GM21360 (cell line): ENCODE results near the gene EEF1G.
"Not testable (repeated sequence)": the region's sequence is repeated elsewhere in the genome, so short reads cannot be mapped to it uniquely, and the experiment has no call there.

Experiments used
- ATAC-seq: cut with Tn5 transposase; IDR thresholded peaks from one replicate; pipeline ENCODE4 v1.9.1; 2021; ENCODE audit warnings: mild to moderate bottlenecking, moderate library complexity; ENCODE audit not compliant: unreplicated experiment

The EEF1G gene, protein sequence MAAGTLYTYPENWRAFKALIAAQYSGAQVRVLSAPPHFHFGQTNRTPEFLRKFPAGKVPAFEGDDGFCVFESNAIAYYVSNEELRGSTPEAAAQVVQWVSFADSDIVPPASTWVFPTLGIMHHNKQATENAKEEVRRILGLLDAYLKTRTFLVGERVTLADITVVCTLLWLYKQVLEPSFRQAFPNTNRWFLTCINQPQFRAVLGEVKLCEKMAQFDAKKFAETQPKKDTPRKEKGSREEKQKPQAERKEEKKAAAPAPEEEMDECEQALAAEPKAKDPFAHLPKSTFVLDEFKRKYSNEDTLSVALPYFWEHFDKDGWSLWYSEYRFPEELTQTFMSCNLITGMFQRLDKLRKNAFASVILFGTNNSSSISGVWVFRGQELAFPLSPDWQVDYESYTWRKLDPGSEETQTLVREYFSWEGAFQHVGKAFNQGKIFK

DNA sequence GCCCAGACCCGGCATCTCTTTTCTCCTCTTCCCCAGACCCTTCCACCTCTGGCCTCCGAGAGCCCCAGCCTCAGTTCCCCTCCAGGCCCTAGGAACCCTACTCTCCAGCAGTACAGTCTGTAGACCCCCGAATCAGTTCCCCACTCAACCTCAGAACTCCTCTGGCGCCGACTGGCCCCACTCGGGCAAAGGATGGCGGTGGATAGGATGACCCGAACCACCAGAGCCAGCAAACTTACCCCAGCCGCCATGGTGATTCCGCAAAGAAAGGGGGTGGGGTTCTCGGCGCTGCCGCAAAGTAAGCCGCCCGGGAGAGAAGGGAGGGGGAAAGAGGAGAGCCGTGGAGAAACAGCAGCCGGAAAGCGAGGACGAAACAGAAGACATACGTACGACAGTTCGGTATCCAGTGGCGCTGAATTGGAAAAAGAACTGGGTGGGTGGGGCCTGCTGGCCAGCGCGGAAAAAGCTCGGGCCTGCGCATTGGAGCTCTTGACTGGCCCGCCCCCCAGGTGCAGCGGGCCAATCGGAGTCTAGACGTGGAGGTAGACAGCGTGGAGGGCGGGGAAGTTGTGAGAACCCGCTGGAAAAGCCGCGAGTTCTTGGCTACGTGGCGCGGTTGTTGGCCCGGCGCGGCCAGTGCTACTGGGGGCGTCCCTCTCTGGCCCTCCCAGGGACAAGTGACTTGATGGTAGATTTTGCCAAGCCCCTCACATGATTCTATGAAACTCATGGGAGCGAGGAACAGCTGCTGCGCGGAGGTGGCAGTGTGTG, at the start of gene EEF1G:
Gene EEF1G, minus strand, starts transcription at position 300 of the 771 bp plus-strand sequence. Its CDS starts 49 bp downstream, at position 251.
- ATAC-seq = peak; percentile 78

DNA sequence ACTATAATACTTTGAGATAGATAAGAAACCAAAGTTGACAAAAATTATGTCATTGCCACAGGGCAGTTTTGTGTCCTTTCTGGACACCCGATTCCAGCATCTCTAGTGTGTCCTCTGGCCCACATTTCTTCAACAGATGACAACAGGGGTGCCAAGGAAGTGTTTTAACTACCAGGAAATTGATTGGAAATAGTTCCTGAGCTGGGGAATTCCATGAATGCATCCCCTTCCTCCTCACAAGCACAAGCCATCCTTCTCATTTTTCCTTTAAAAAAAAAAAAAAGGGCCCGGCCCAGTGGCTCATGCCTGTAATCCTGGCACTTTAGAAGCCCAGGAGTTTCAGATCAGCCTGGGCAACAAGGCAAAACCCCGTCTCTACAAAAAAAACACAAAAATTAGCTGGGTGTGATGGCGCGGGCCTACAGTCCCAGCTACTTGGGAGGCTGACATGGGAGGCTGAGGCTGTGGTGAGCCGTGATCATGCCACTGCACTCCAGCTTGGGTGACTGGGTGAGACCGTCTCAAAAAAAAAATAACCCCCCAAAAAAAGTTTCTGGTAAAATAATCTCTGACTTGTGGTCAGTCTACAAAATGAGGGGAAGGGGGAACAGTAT, 48.9 kb upstream of the EEF1G start:
- ATAC-seq = no peak

DNA sequence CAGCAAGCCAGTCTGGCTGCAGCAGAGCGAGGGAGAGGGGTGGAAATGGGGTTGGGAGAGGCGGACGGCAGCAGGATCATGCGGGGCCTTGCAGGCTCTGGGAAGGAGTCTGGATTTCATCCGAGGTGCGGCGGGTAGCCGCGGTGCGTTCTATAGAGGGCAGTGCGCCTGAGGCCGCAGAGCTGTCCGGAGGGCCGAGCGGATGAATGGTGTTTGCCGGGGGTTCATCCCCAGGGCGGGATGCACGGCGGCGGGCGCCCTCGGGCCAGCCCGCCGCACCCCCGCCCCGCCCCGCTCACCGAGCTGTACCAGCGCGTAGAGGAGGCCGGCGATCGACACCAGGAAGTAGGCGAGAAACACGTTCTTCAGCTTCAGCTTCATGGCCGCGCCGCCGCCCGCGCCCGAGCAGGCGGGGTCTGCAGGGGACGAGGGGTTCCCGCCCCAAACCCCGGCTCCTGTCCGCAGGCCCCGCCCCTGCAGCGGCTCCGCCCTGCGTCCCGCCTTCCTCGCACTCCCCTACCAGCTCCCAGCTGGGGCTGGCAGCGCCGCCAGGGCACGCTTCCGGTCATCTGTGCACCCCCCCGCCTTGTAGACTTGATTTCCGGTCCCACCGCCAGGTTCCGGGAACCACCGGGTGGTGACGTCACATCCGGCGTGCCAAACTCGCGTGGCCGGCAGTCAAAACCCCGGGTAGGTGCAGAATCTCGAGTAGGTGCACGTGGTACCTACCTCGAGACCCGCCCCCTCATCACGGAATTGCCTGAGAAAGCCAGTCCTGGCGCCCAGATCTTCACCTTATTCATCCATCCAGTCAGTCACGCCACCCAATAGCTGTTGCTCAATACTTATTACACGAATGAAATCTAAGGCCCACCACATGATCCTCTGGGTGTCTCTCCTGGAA, 48.1 kb upstream of the EEF1G start, which contains the start of gene B3GAT3:
Gene B3GAT3, minus strand, starts transcription at position 420 of the 904 bp plus-strand sequence. Its CDS starts 39 bp downstream, at position 381.
- ATAC-seq = peak; percentile 90

DNA sequence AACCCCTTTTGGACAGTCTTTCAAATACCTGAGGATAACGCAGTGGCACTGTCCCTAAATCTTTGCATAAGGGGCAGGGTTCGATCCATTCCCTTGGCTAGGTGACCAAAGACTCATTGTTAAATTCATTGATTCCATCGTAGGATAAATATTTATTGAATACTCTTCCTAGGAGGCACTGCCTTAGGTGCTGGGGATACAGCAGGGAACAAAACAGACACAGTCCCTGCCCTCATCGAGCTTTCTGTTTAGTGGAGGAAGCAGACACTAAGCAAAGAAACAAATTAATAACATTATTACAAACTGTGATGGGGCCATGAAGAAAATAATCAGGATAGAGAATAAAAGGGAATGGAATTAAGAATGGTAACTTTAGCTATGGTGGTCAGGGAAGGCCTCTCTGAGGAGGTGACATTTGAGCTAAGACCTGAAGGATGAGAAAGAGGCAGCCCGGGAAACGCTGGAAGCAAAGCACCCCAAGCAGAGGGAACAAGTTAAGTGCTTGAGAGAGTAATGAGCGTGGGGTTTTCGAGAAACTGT, 47.4 kb upstream of the EEF1G start:
- ATAC-seq = no peak

DNA sequence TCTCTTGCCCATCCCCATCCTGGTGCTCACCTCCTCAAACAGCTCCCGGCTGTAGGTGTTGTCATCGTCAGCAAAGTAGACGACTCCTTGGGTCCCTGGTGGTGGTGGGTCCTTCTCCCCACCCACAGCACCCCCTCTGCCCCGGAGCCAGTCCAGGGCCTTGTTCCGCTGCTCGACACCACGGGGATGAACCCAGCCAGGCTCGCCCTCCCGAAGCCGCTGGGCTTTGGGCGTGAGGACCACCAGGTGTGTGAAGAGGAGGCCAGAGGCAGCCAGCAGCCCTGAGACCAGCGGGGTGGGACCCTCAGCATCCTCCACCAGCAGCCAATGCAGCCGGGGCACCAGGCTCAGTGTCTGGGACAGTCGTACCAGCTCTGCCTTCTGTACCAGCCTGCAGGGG, 43.3 kb upstream of the EEF1G start:
- not testable (repeated sequence) for ATAC-seq

DNA sequence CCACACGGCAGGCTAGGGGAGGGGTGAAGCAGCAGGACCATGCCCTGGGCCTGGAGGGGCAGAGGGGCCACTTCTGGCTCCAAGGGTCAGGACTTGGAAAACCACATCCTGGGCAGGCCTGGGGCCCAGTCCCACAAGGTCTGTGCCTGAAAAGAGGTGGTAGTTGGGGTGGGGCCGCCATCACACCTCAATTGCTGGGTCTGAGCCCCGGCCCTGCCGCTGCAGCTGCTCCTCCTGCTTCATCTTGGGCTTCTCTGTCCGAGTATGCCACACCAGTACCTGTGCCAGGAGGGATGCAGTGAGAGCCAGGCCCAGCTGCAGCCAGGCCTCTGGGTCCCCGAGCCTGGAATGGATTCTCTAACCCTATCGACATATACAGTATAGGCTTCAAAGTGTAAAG, 41.8 kb upstream of the EEF1G start:
- no peak for ATAC-seq

DNA sequence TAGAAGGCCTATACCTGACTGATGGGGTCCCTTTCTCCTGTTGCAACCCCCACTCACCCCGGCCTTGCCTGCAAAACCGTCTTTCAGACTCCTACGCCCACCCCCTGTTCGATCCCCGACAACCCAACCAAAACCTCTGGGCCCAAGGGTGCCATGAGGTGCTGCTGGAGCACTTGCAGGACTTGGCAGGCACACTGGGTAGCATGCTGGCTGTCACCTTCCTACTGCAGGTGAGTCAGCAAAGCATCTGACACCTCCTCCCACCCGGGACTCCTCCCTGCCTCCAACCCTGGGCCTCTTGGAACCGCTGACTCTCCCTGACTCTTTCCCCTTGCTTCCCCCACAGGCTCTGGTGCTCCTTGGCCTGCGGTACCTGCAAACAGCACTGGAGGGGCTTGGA, 40.6 kb upstream of the EEF1G start:
- no peak for ATAC-seq

DNA sequence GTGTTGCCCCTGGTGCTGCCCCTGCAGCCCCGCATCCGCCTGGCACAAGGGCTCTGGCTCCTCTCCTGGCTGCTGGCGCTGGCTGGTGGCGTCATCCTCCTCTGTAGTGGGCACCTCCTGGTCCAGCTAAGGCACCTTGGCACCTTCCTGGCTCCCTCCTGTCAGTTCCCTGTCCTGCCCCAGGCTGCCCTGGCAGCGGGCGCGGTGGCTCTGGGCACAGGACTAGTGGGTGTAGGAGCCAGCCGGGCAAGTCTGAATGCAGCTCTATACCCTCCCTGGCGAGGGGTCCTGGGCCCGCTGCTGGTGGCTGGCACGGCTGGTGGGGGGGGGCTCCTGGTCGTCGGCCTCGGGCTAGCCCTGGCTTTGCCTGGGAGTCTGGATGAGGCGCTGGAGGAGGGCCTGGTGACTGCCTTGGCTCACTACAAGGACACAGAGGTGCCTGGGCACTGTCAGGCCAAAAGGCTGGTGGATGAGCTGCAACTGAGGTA, 39.6 kb upstream of the EEF1G start:
- no peak for ATAC-seq

DNA sequence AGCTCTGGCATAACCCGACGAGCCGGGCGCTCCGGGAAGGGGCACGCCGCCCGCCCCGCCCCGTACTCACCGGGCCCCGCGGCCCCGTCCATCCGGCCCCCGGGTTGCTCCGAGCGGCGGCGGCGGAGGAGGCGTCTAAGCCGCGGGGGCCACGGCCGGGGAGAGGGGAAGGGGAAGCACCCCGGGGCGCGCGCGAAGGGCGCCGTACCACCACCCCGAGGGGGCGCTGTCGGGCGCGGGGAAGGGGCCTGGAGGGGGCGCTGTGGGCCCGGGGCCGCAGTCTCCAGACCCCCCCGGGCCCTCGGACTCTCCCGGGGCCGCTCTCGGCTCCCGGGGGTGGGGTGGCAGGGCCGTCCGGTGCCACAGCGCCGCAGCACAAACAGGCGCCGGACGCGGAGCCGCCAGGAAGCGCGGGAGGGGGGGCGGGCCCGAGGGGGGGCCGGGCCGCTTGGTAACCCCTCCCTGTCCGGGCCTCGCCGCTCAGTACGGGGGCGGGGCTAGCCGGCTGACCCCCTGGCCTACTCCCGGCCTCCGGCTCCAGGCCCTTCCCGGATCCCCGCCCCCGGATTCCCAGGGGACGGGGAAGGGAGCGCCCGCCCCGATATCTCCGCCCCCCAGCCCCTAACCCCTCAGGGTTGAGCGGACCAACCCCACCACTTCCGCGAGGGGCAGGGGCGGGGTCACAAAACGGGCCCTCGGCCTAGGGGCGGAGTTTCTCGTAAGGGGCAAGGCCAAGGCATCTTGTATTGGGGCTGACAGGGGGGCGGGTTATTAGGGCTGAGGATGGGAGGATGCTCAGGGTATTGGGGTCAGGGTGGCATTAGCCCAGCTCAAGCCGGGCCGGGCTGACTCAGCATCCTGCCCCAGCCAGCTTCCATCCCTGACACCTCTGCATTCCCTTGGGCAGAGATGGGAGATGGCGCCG, 38.9 kb upstream of the EEF1G start, which contains the start of the genes EML3 and ROM1:
Gene EML3, minus strand, starts transcription at position 410 of the 925 bp plus-strand sequence. Its CDS starts 318 bp downstream, at position 92.
Gene ROM1, plus strand, starts transcription at position 892 of the 925 bp plus-strand sequence. Its CDS starts 25 bp downstream, at position 917.
- peak; percentile 59 for ATAC-seq

DNA sequence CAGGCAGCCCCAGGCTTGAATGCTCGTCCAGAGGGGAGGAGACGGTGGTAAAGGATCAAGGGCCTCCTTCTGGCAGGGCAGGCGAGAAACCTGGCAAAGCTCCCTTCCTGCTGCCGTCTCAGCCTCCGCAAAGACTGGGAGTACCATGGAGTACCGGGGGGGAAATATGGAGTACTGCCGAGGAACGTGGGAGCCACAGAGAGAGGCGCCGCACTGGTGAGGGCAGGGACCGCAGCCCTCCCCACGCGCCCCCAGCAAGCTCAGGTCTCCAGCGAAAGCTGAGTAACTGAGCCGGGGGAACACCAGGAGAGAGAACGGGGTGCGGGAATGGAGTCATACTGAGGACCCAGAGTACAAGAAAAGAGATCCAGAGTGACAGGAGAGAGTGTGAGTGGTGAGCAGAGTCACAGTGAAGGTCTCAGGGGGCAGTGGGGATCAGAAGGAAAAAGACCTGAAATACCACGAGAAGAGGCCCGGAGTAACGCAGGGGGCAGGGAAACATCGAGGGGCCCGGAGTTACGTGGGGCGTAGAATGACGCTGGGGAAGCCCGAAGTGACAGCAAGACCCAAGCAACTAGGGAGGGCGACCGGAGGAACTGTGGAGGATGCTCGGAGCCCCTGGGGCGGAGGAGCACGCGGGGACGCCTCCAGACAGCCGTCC, 38.1 kb upstream of the EEF1G start:
- peak; percentile 15 for ATAC-seq

DNA sequence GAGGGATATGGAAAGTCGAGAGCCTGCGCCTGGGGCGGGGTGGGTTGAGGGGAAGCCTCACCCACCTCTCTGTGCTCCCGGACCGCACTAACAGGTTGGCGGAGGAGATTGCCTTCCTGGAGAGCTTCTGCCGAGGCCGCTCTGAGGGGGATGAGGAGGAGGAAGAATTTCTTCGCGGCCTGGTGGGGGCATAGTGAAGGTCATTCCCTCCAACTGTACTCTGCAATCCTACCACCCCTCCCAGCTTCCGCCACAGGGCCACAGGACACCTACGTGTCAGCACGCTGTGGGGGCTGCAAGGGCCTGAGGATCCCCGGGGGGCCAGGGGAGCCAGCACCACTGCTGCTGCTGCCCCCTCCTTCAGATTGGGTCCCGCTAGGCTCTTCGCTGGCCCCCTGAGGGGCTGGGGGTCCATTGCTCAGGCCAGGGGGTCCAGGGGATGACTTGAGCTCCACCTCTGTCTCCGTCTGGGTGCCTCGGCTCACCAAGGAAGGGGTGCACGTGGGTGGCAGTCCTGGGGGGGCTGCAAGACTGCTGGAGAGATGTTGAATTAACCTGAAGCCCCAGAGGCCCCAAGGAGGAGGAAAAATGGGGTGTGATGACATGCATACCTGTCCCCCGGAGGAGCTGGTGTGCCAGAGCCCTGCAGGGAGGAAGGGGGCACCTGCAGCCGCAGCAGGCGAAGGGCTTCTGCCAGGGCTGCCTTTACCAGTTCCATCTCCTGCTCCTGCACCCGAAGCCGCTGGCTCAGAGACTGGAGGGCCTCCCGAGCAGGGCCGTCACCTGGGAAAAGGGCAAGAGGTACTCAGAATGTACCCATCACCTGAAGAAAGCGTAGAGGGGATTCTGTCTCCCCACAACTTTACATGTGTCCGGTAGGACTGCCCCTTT, 37.4 kb upstream of the EEF1G start:
- ATAC-seq = no peak

DNA sequence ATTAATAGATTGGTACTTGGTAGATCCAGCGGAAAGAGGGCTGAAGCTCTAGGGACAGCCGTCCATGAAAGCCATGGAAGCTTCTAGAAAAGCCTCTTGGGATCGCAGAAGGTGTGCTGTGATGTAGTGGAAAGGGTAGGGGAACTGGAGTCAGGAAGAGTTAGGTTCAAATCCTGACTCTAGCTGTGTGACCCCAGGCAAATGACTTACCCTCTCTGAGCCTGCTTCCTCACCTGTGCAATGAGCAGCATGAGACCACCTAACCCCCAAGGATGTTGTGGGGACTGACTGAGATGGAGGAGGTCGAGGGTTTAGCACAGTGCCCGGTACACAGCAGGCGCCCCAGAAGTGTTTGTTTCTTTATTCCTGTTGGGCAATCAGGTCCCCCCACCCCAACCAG, 36.7 kb upstream of the EEF1G start:
- no peak for ATAC-seq

DNA sequence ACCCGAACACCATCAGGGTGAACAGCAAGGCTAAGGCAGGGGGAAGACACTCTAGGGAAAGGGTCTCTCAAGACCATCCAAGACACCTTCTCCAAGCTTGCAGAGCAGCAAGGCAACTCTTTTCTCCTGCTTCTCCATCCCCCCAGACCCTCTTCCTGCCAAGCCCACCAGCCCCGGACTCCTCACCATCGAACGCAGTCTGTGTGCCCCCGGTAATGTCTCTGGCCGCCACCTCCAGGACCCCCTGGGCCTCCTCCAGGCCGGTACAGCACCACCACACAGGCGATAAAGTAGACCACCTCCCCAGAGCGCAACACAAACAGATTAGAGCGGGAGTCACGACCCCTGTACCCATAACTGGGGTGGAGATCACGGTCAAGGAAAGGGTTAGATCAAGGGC, 35.1 kb upstream of the EEF1G start:
- ATAC-seq = no peak

DNA sequence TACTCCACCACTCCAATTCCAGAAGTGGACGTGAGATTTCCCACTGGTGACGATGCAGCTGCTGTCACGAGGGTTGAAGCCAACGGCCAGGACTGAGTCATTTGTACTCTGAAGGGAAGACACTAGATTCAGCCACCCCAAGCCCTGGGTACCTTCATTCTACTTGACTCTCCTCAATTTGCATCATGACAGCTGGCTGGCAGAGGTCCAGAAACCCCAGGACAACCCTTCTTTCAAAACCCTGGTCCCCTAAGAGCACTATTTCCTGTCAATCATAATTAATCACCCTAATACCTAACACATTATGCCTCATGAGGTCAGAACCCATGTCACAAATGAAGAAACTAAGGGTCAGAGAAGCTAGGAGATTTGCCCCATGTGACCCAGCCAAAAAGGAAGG, 34.0 kb upstream of the EEF1G start:
- ATAC-seq = no peak

DNA sequence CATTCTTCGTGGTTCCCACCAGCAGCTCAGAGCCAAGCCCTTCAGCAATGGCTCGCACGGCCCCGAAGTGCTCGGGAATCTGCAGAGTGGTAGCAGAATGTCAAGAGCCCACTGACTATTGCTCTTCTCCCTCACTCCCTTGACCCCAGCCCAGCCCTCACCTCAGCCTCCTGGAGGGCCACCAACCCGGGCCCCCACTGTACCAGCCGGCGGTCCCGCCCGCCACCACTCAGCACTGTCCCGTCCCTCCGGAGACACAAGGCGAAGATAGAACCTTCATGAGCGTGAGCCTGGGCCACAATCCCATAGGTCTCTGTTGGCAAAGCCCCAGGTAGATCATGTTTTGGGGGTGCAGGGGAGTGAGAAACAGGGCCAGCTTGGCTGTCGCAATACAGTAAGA, 32.2 kb upstream of the EEF1G start:
- no peak for ATAC-seq

DNA sequence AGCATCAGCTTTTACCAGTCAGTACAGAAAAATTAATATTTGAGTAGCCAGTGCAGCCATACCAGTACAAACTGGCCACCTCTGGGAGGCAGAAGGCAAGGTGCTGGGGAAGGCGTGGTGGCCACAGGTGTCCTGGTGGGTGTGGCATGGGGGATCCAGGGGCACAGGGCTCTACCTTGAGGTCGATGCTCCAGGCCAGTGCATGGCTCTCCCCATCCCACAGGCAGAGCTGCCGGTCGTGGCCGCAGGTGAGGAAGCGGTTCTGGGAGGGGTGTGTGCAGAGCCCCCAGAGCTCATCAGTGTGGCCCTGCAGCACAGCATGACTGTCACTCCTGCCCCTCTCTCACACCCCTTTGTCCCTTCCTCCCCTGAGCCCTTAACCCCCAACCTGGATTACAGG, 31.8 kb upstream of the EEF1G start:
- ATAC-seq = no peak

DNA sequence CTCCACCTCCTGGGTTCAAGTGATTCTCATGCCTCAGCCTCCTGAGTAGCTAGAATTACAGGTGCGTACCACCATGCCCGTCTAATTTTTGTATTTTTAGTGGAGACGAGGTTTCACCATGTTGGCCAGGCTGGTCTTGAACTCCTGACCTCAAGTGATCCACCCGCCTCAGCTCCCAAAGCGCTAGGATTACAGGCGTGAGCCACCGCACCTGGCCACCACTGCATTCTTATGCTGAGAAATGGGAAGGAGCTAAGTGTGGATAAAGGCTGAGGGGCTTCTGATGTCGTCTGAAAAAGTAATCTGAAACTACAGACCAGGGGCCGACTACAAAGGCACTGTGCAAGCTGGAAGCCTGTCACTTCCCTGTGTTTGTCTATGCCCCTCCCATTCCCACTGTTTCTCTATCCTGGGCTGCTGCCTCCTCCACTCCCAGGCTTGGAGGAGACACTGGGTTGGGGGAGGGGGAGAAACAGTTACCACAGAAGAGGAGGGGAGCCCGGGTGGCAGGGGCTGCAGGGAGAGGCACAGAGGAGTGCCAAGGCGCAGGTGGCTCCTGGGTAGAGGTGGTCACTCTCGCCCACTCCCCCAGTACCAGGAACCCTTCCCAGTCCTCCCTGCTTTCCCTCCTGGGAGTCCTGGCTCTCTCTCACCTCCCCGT, 30.9 kb upstream of the EEF1G start:
- no peak for ATAC-seq
